GM20000 (cell line): ENCODE measurements around the gene ACAN.

Experiments used
- DNase-seq: peaks from one replicate; pipeline ENCODE4 v3.0.0; 2012; ENCODE audit warnings: low spot score
- CTCF ChIP-seq: IDR thresholded peaks from 2 replicates; pipeline ENCODE4 v1.5.1; 2012; ENCODE audit warnings: mild to moderate bottlenecking, control low read depth; ENCODE audit errors: extremely low read depth, missing control alignments

Gene ACAN

GRCh38 chr15:88900309-88900981, 97.2 kb downstream of the ACAN start:
- no peak for TF ChIP-seq CTCF
- no peak for DNase-seq

GRCh38 chr15:88900982-88901418, 97.8 kb downstream of the ACAN start:
- TF ChIP-seq CTCF: no peak

GRCh38 chr15:88901508-88902220, 98.4 kb downstream of the ACAN start:
- no peak for TF ChIP-seq CTCF
- DNase-seq: no peak

More at GRCh38 chr15:88900982-88901418, 97.8 kb downstream of the ACAN start:
- DNase-seq: no peak

- DNase-seq: no peak
- no peak for TF ChIP-seq CTCF
Measured at GRCh38 chr15:88902221-88902835, 99.1 kb downstream of the ACAN start.

- no peak for DNase-seq
- no peak for TF ChIP-seq CTCF
Measured at GRCh38 chr15:88902846-88903245, 99.6 kb downstream of the ACAN start.

- DNase-seq: no peak
- no peak for TF ChIP-seq CTCF
Measured at GRCh38 chr15:88904257-88904623, 101.0 kb downstream of the ACAN start.
